HK-2 (cell line): ENCODE data around the gene MOGAT2.

ENCODE experiments used
- DNase-seq: peaks from one replicate; pipeline ENCODE4 v3.0.0-alpha.2; 2018; ENCODE audit not compliant: unreplicated experiment

Gene MOGAT2

GRCh38 chr11:75759832-75760231, 42.2 kb downstream of the MOGAT2 start:
- DNase-seq = no peak

- DNase-seq = no peak
These were observed 42.6 kb downstream of the MOGAT2 start for GRCh38 chr11:75760243-75760642.

- no peak for DNase-seq
These were observed 43.3 kb downstream of the MOGAT2 start for GRCh38 chr11:75760710-75761493.

- no peak for DNase-seq
These were observed 44.5 kb downstream of the MOGAT2 start for GRCh38 chr11:75762158-75762557.

- no peak for DNase-seq
These were observed 45.2 kb downstream of the MOGAT2 start for GRCh38 chr11:75762885-75763284.

GRCh38 chr11:75763846-75764245, 46.2 kb downstream of the MOGAT2 start:
- no peak for DNase-seq

GRCh38 chr11:75765116-75765515, 47.5 kb downstream of the MOGAT2 start:
- no peak for DNase-seq

GRCh38 chr11:75766443-75767227, 49.0 kb downstream of the MOGAT2 start:
- DNase-seq = no peak

- DNase-seq = no peak
These were observed 49.6 kb downstream of the MOGAT2 start for GRCh38 chr11:75767228-75767572.

GRCh38 chr11:75767793-75768111, 50.1 kb downstream of the MOGAT2 start:
- no peak for DNase-seq

- peak; percentile 75 for DNase-seq
These were observed 50.7 kb downstream of the MOGAT2 start, which contains the start of gene DGAT2 for GRCh38 chr11:75768112-75768908. Gene DGAT2 (plus strand): TSS chr11:75768778. CDS start chr11:75768992, 214 bp downstream.

- DNase-seq = no peak
These were observed 51.5 kb downstream of the MOGAT2 start for GRCh38 chr11:75768909-75769771.

GRCh38 chr11:75770102-75770501, 52.5 kb downstream of the MOGAT2 start:
- DNase-seq = no peak

- DNase-seq = peak; percentile 46
These were observed 54.2 kb downstream of the MOGAT2 start for GRCh38 chr11:75771646-75772410.

- no peak for DNase-seq
These were observed 56.1 kb downstream of the MOGAT2 start for GRCh38 chr11:75773595-75774353.

- no peak for DNase-seq
These were observed 57.4 kb downstream of the MOGAT2 start for GRCh38 chr11:75775056-75775455.

- no peak for DNase-seq
These were observed 58.9 kb downstream of the MOGAT2 start for GRCh38 chr11:75776546-75776945.

- DNase-seq = no peak
These were observed 59.9 kb downstream of the MOGAT2 start for GRCh38 chr11:75777461-75778110.

GRCh38 chr11:75778962-75779361, 61.3 kb downstream of the MOGAT2 start:
- DNase-seq = no peak
